Activated naive CD8-positive, alpha-beta T cell treated with anti-CD3 and anti-CD28 coated beads, Interleukin-2, amount 50 U/mL, for 16 hours (primary cell): Measurements from ENCODE around the gene NPLOC4.

Experiments
- DNase-seq: peaks from one replicate; pipeline ENCODE4 v3.0.0-alpha.2; 2020; ENCODE audit warnings: low read depth, low spot score

Gene NPLOC4

DNA sequence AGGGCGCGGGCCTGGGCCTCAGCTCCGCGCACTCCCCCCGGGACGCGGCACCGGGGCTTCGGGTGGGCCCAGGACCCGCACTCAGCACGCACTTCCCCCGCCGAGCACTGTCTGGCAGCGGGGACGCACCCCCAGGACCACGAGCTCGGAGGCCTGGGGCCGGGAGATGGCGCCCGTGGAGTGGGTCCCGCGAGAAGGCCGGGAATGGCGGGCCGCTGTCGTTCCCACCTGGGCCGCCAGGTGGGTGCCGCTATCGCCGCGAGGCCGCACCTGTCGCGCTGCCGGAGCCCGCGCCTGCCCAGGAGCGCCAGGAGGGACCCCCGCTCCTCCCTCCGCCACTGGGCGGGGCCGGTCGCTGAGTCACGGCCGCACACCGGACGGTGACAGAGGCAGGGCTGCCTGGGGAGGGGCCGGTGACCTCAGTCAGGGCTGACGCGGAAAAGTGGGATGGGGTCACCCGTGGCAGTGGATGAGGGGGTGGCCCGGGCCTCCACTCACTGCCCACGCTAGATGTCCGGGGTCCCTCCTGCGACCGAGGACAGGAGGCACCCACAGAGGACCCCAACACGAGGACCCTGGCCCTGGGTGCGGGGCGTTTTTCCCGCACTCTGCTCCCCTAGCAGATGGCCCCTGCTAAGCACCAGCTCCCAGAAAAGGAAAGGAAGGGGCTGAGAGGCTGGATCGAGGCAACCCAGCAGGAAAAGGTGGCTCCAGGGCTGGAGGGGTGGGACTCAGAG is 117.5 kb downstream of the NPLOC4 start:
- DNase-seq: peak; percentile 24

DNA sequence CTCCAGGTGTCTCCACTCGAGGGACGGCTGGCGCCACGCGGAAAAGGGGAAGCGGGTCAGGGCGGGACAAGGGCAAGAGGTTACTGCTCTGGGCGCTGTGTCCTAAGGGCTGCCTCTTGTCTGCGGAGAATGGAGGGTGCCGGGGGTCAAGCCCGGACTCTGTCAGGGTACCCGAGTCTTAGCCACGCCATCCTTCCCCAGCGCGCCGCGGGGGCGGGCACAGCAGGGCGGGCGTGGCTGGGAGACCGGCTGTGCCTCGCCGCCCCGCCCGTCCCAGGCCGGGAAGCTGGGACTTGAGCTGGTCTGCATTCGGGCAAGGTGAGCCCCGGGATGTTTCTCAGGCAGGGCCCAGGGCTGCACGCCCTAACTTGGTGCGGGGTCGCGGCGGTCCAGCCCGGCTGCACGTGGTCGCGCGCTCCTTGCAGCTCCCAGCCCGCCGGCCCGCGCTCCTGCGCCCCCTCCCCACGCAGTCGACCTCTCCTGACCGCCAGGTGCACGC is 118.1 kb downstream of the NPLOC4 start:
- DNase-seq: no peak

DNA sequence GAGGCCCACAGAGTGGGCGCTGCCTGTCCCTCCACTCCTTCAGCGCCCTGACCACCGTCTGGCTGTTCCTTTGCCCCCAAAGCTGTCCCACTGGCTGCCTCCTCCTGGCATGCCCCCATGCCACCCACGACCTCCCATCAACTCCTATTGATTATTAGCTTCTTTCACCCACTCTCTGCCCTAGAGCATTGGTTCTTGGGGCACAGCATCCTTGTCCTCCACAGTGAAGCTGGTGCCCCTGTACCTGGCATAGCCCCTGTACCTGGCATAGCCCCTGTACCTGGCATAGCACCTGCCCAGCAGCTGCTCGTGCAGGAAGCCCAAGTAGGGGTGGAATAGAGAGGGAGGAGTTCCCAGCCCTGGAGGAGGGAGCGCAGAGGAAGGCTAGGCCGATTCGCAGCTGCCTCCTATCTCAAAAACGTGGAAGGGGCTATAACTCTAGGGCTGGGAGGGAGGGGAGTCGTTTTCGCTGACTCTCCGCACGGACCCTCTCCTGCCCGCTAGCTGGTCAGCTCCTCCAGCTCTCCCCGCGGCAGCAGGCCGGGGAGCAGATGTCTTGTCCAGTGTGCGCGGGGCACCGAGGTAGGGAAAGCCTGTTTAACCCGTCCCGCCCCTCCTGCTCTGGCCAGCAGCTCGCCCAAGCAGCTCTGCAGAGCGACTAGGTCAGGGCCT is 118.7 kb downstream of the NPLOC4 start:
- DNase-seq: no peak

DNA sequence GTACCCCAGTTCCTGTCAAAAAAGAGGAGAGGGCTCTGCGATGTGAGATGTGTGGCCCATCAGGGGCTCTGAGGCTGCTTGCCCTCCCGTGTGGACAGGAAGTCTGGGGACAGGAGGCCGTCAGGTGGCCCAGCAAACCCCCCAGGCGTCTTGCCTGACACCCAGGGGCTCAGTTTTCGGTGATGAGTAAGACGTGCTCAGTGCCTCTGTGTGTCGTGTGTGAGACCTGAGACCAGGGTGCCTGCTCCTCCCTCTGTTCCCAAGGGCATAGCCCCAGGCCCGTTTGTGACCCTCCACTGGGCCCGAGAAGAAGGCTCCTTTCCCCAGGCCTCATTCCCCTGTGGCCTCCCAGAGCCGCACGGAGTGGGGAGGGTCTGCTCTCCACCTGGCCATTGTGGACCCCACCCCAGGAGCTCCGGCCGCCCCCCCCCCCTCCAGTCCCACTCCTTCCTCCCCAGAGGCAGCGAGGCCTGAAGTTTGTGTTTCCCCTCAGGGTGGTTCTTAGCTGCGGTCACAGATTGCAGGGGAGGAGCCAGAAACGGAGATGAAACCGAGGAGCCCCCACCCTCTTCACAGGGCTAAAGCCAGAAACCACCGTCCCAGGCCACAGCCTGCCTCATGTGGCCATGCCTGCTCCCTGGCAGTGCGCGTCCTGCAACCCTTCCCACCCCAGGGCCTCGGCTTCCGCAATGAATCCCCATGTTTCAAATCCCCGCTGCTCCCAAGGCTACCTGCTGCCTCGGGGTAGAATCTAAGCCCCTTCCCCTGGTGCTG is 119.4 kb downstream of the NPLOC4 start:
- no peak for DNase-seq

DNA sequence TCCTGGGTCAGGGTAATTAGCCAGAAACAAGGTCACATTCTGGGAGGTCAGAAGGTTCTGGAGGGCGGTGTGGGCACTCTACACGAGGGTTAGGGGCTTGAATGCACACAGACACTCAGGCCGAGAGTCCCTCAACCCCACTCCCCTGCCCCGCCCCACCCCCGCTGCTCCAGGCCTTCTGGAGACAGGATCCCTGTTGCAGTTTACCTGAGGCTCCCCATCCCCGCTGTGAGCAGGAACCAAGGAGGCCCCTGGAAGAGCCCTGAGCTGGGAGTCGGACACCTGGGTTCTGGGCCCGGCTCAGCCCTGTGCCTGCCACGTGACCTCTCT is 119.9 kb downstream of the NPLOC4 start:
- no peak for DNase-seq

DNA sequence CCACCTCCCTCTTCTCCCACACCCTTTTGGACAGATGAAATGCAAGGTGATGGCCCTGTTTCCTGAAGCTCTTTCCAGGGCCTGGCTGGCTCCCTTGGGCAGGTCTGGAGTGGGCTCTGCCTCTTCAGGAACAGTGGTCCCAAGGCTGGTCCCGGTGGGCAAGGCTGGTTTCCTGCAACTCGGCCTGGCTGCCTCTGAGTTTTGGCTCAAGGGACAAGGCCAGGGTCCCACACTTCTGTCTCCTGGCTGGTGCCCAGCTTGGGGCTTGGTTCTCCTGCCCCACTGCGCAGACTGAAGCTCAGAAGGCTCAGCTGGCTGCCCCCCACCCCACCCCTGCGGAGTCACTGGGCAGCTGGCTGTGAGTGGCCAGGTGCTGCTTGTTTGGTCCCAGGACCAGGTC is 120.5 kb downstream of the NPLOC4 start:
- no peak for DNase-seq

DNA sequence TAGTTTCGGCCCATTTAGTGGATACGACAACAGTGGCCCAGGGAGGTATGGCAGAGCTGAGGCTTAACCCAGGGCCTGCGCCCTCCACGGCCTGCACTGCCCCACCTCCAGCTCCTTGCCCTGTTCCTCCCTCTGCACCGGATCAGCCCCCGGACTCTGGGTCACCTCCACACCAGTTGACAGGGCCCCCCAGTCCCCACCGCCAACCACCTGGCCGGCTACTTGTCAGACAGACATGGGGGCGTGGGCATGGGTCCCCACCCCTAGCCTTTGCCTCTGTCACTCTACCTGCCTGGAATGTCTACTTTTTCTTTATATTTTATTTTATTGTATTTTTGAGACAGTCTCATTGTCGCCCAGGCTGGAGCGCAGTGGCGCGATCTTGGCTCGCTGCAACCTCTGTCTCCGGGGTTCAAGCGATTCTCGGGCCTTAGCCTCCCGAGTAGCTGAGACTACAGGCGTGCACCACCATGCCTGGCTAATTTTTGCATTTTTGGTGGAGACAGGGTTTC is 121.3 kb downstream of the NPLOC4 start:
- DNase-seq: no peak

DNA sequence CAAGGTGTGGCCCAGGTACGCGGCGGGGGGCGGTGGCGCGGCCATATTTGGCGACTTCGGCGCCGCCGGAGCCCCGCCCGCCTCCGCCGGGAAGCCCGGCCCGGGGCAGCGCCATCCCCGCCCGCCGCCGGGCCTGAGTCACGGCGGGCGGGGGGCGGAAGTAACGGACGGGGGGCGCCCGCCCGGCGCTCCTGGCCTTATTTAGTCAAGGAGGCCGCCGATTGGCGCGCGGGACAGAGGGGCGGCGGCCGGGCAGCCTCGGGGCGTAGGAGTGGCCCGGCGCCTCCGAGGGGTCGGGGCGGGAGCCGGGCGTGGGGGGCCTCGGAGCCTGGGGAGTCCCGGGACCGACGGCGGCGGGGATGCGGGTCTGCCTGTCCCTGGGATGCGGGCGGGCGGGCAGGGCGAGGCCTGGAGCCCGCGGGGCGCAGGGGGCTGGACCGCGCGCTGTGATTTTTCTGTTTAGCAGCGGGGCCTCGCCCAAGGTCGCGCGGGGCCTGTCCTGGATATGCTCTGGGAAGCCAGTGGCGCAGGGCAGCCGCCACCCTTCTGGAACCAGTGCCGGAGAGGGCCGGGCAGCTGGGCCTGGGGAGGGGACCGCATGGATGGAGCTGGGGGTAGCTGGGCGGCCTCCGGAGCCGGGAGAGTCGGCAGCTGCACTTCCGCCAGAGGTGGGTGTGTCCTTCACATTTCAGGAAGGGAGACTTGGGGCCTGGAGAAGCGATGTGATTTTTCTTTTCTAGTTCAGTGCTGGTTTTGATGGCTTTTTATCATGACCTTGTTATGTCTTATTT is 122.0 kb downstream of the NPLOC4 start:
- peak; percentile 29 for DNase-seq

DNA sequence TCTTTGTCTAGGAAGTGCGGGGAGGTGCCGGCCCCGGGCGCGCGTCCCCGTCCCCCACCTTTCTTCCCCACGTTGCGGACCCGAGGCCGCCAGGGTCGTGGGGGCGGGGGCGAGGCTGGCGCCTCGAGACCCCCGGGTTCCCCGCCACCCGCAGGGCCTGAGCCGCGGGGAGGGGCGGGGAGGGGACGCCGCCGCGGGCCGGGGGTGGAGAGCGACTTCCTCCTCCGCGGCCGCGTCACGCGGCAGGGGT is 122.5 kb downstream of the NPLOC4 start:
- no peak for DNase-seq

DNA sequence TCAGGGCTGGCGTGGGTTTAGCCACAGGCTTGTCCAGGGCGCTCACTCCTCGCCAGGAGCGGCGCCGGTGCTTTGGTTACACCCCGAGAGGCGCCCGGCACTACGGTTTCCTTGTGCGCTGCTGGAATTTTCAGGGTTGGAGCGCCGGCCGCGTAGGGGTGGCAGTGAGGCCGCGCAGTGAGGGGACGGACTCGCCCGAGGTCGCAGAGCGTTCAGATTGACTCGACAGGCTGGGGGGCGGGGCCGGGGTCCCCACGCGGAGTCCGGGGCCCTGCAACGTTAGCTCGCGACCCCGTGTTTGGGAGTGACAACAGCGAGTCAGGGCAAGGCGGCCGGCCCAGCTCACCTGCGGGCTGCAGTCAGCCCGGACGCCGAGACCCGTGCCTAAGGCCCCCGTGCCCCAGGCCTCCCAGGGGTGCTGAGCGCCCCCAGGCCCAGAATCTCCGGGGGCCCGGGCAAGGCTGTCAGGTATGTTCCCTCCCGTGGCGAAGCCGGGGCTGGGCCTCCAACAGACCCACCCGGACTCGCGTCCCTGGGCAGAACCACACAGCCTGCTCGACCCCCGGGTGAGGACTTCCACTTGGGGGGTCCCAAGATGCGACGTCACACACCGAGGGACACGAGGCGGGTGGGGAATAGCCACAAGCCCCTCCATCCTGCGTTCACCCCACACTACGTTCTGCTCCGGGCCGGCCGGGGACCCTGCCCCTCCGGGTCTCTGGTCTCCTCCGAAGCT is 123.0 kb downstream of the NPLOC4 start:
- no peak for DNase-seq

DNA sequence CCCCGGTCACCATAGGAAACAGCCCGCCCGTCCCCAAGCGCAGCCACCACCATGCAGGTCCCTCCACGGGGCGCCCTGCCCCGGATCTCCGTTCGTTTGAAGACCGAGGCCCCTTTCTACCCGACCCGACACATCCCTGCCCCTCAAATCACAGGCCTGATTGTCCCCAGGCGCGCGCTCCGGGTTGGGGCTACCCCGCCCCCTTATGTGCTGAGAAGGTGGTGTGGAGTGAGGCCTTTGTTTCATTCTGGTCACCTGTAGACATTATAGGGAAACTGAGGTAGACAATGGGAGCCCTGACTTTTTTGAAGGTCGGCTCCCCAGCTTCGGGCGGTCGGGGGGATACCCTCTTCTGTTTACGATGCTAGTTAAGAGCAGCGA is 123.5 kb downstream of the NPLOC4 start:
- peak; percentile 29 for DNase-seq

DNA sequence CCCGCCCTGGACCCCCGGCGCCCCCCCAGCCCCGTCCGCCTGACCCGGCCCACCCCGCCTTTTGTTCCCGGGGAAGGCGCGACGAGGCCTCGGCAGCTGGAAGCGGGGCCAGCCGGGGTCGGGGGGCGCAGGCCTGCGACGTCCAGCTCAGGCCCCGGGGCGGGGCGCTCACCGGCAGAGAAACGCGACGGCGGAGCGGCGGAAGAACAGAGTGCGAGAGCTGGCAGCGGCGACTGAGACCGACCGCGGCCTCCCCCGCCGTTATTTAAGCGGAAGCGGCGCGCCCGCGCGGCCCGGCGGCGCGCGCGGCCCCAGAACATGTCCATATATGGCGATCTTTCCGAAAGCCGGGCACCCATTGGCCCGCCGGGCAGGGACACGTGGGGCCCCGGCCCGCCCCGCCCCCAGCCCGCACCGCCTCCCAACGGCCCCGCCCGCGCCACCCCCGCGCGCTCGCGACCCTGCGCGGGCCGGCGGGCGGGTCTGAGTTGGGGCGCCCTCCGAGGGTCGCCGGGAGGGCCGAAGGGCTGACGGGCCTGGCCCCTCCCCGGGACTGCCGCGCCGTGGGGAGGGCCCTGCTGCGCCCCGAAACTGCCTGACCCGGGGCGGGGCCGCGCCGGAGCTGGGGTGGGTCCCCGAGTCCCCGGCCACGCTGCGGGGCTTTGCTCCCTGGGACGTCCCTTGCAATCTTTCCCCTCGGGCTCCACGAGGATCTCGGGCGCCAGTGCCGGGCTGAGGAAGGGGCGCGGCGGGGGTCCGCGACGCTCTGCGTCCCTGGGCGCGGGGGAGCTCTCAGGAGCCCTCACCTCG is 124.1 kb downstream of the NPLOC4 start, which contains the start of gene ACTG1:
ACTG1 (minus strand) TSS at position 238 of the 810 bp plus-strand sequence. CDS start 445 bp downstream, outside the sequence.
- peak; percentile 74 for DNase-seq

DNA sequence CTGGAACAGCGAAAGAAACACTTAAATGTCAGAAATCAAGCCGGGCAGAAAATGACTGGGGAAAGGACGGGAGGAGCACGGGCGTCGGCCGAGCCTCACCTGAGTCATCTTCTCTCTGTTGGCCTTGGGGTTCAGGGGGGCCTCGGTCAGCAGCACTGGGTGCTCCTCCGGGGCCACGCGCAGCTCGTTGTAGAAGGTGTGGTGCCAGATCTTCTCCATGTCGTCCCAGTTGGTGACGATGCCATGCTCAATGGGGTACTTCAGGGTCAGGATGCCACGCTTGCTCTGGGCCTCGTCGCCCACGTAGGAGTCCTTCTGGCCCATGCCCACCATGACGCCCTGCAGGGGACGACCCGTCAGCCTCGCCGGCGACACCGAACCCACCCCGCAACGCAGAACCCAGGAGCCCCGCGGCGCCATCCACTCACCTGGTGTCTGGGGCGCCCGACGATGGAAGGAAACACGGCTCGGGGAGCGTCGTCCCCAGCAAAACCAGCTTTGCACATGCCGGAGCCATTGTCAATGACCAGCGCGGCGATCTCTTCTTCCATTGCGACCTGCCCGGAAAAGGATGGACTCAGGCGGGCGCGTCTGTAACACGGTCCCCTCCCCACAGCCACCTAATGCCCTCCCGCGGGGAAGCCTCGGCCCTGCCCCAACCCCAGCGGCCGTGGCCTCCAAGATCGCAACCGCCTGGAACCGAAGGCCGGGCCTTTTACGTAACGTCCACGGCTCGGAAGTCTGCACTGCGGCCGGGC is 124.9 kb downstream of the NPLOC4 start:
- DNase-seq: no peak

DNA sequence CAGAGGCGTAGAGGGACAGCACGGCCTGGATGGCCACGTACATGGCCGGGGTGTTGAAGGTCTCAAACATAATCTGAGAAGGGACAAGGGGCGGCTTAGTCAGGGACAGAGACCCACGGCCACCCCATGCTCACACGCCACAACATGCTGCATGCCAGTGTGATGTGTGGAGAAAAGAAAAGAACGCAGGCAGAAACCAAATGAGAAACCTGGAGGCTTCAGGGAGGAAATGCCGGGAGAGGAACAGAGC is 125.4 kb downstream of the NPLOC4 start:
- no peak for DNase-seq

DNA sequence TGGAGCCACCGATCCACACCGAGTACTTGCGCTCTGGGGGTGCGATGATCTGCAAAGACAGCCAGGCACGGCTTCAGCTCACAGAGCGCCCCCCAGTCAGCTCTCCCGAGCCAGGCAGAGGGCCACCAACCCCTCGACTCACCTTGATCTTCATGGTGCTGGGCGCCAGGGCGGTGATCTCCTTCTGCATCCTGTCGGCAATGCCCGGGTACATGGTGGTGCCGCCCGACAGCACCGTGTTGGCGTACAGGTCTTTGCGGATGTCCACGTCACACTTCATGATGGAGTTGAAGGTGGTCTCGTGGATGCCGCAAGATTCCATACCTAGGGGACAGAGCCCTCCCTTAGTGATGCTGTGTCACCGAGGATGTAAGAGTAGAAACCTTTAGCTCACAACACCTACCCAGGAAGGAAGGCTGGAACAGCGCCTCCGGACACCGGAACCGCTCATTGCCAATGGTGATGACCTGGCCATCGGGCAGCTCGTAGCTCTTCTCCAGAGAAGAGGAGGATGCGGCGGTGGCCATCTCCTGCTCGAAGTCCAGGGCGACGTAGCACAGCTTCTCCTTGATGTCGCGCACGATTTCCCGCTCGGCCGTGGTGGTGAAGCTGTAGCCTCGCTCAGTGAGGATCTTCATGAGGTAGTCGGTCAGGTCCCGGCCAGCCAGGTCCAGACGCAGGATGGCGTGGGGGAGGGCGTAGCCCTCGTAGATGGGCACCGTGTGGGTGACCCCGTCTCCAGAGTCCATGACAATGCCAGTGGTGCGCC is 125.9 kb downstream of the NPLOC4 start:
- no peak for DNase-seq

DNA sequence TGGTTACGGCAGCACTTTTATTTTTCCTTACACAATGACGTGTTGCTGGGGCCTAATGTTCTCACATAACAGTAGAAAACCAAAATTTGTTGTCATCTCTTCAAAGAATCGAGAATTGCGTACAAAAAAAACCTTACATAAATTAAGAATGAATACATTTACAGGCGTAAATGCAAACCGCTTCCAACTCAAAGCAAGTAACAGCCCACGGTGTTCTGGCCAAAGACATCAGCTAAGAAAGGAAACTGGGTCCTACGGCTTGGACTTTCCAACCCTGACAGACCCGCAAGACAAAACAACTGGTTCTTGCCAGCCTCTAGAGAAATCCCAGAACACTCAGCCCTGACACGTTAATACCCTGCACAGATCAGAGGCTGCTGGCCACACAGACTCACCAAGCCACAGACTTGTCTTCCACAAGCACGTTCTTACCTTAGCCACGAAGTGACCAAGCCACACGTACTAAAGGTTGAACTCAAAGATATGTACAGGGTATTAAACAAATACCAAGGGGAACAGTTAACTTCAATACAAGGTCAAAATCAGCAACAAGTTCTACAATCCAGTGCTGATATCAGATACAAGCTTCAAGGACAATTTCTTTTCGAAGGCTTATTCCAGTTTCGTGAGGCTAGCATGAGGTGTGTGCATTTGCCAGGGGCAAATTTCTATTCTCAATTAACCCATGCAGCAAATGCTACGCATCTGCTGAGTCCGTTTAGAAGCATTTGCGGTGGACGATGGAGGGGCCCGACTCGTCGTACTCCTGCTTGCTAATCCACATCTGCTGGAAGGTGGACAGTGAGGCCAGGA is 126.7 kb downstream of the NPLOC4 start:
- no peak for DNase-seq

DNA sequence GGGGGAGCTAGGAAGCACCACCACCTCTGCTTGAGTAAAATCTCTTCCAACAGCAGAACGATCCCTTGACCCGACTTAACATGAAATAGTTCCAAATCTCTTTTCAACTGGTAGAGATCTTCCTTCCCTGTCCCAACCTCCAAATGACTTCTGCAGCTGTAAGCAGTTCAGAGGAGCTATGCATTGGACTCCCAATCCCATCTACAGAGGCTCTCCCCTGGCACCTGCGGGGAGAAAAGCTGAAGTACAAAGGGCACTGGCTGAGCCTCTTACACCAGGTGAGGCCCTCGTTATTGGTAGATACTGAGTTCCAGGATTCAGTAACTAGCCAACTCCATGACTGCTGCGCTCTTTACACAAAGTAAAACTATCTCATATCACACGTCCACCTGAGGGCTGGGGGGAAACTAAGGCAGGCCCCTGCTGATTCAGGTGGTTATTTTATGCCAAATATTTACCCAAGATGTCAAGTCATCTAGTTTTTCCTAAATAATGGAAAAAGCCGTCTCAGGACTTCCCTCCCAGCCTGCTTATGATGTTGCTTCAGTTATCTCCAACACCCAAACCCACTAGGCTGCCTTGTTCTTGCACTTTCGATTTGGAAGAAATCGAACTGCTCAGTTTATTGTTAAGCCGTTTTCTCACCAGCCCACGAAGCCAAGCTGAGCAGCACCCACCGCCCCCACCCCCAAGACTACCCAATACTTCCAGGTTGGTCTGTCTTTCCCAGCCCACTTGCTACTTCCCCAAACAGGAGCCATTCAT is 127.5 kb downstream of the NPLOC4 start:
- no peak for DNase-seq
